ENCODE measurements around the gene SYK. TPM values are rescaled to one million over a fixed set of nuclear protein-coding genes. Genes with fewer than 3 reads are reported as not detected.

The SYK gene
- polyA plus RNA-seq, 1 of the 3 experiments (the other 2 are of a cell fraction), result not detected

- H3K4me3 ChIP-seq (ENCODE audit: low read depth in 2 of 2, low read length in 1 of 2), result no peak overlapping the region
- peaks cover 0 to 3% of the 10 kb centered on the region in 2 experiments; a peak in 1 of 4 replicates for H3K4me1 ChIP-seq (ENCODE audit: control insufficient read depth in 1 of 2, insufficient read depth in 2 of 2, low read depth in 1 of 2, low read length in 1 of 2)
- ChIA-PET CTCF (no interaction called here), POLR2A (no interaction called here)
- no peaks in the 10 kb centered on the region for H3K9me2 ChIP-seq
- H3K9me3 ChIP-seq, result no peaks in the 10 kb centered on the region; the same call in 1 of the 2 replicates
- H3K27me3 ChIP-seq (ENCODE audit: insufficient read depth), result no peaks in the 10 kb centered on the region
- H3K27ac ChIP-seq (ENCODE audit: low read depth in 2 of 2, low read length in 1 of 2), result no peak overlapping the region
- H3K36me3 ChIP-seq (replicated peaks in 1 of 2; ENCODE audit: control insufficient read depth in 1 of 2, insufficient read depth in 2 of 2, low read length in 1 of 2), result no peaks in the 10 kb centered on the region
- H3K79me2 ChIP-seq (ENCODE audit: insufficient read depth), result no peaks in the 10 kb centered on the region
- WGBS (ENCODE audit: low lambda C conversion rate), result 29% methylated on average over 6 of the region's 6 CpGs
- TF ChIP-seq CTCF (IDR thresholded peaks at IDR 0.05) (no peak), RCOR1 (IDR thresholded peaks at IDR 0.05; ENCODE audit: low read length) (no peak), EP300 (IDR thresholded peaks at IDR 0.05; ENCODE audit: borderline replicate concordance in 1 of 2, low read depth in 1 of 2, low read length in 1 of 2) (no peak), REST (IDR thresholded peaks at IDR 0.05; ENCODE audit: low read depth, low read length) (no peak), USF1 (IDR thresholded peaks at IDR 0.05; ENCODE audit: borderline replicate concordance, low read depth) (no peak), TCF12 (IDR thresholded peaks at IDR 0.05) (no peak), NRF1 (IDR thresholded peaks at IDR 0.05; ENCODE audit: low read depth, low read length) (no peak), TAF1 (IDR thresholded peaks at IDR 0.05; ENCODE audit: borderline replicate concordance, low read depth, low read length) (no peak), CHD2 (IDR thresholded peaks at IDR 0.05; ENCODE audit: low read length, partially characterized antibody) (no peak)
- TF ChIP-seq, protein P1, sequence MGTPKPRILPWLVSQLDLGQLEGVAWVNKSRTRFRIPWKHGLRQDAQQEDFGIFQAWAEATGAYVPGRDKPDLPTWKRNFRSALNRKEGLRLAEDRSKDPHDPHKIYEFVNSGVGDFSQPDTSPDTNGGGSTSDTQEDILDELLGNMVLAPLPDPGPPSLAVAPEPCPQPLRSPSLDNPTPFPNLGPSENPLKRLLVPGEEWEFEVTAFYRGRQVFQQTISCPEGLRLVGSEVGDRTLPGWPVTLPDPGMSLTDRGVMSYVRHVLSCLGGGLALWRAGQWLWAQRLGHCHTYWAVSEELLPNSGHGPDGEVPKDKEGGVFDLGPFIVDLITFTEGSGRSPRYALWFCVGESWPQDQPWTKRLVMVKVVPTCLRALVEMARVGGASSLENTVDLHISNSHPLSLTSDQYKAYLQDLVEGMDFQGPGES (IDR thresholded peaks at IDR 0.05; ENCODE audit: low read depth, low read length), result no peak
- no peak overlapping the region for H2AFZ ChIP-seq (ENCODE audit: low read depth)
- H3K9ac ChIP-seq, result no peak overlapping the region
- no peak overlapping the region for H3K4me2 ChIP-seq
- no peaks in the 10 kb centered on the region for H4K20me1 ChIP-seq (ENCODE audit: insufficient read depth)
- DNase-seq, result no peak
- no peaks in the 10 kb centered on the region for H3F3A ChIP-seq (replicated peaks; ENCODE audit: insufficient read depth)
These were observed 6.8 kb downstream of the SYK start for GRCh38 chr9:90808398-90808797.
